Type B pancreatic cell (in vitro differentiated cells): ENCODE data around the gene USP17L25. TPM values are rescaled to one million over a fixed set of nuclear protein-coding genes. Genes with fewer than 3 reads are reported as not detected.

Source experiments
- total RNA-seq: library from RNA; stranded (reverse); gene quantifications from 2 replicates; pipeline ENCODE4 v1.2.1, GENCODE V29; 2021; ENCODE audit warnings: low replicate concordance

Gene USP17L25
- total RNA-seq, 1 donor from 2014 or later: not detected

Other genes starting within 250 kb of the USP17L25 start
- not detected in 2 replicates for gene FAM90A26, start 159.5 kb upstream of the USP17L25 start, total RNA-seq
- gene USP17L10, start 119.3 kb upstream of the USP17L25 start, total RNA-seq: not detected in 2 replicates
- gene USP17L11, start 114.5 kb upstream of the USP17L25 start, total RNA-seq: not detected in 2 replicates
- not detected in 2 replicates for gene USP17L12, start 109.8 kb upstream of the USP17L25 start, total RNA-seq
- not detected in 2 replicates for gene USP17L13, start 105.0 kb upstream of the USP17L25 start, total RNA-seq
- not detected in 2 replicates for gene USP17L15, start 95.5 kb upstream of the USP17L25 start, total RNA-seq
- gene USP17L17, start 86.0 kb upstream of the USP17L25 start, total RNA-seq: not detected in 2 replicates
- gene USP17L18, start 81.3 kb upstream of the USP17L25 start, total RNA-seq: not detected in 2 replicates
- not detected in 2 replicates for gene USP17L19, start 76.5 kb upstream of the USP17L25 start, total RNA-seq
- not detected in 2 replicates for gene USP17L20, start 71.8 kb upstream of the USP17L25 start, total RNA-seq
- gene USP17L21, start 67.0 kb upstream of the USP17L25 start, total RNA-seq: not detected in 2 replicates
- not detected in 2 replicates for gene USP17L22, start 62.3 kb upstream of the USP17L25 start, total RNA-seq
- not detected in 2 replicates for gene USP17L24, start 4.7 kb upstream of the USP17L25 start, total RNA-seq
- not detected in 2 replicates for gene USP17L26, start 4.7 kb downstream of the USP17L25 start, total RNA-seq
- not detected in 2 replicates for gene USP17L5, start 9.5 kb downstream of the USP17L25 start, total RNA-seq
- not detected in 2 replicates for gene USP17L27, start 14.2 kb downstream of the USP17L25 start, total RNA-seq
- not detected in 2 replicates for gene USP17L28, start 19.0 kb downstream of the USP17L25 start, total RNA-seq
- not detected in 2 replicates for gene USP17L29, start 23.7 kb downstream of the USP17L25 start, total RNA-seq
- not detected in 2 replicates for gene USP17L30, start 33.2 kb downstream of the USP17L25 start, total RNA-seq
- gene DEFB131A, start 114.5 kb downstream of the USP17L25 start, total RNA-seq: not detected in 2 replicates